HFFc6 (cell line): ENCODE measurements around the gene DLG4. TPM values are rescaled to one million over a fixed set of nuclear protein-coding genes. Genes with fewer than 3 reads are reported as not detected.

Source experiments
- DNase-seq: peaks from one replicate; pipeline ENCODE4 v3.0.0-alpha.2; 2018
- H3K27ac Mint-ChIP-seq: 2 replicates; pipeline ENCODE4 v1.8.0; 2020; ENCODE audit warnings: mild to moderate bottlenecking, mixed read lengths
- H3K27me3 Mint-ChIP-seq: 2 replicates; pipeline ENCODE4 v1.8.0; 2021; ENCODE audit warnings: mild to moderate bottlenecking, moderate library complexity, mixed read lengths; ENCODE audit not compliant: insufficient read depth
- H3K36me3 Mint-ChIP-seq: 2 replicates; pipeline ENCODE4 v1.8.0; 2021; ENCODE audit warnings: low read depth, mixed read lengths
- H3K4me1 Mint-ChIP-seq: 2 replicates; pipeline ENCODE4 v1.8.0; 2020; ENCODE audit warnings: low read depth, mixed read lengths
- H3K4me3 Mint-ChIP-seq: 2 replicates; pipeline ENCODE4 v1.8.0; 2020; ENCODE audit warnings: mild to moderate bottlenecking, moderate library complexity, mixed read lengths
- H3K9me3 Mint-ChIP-seq: 2 replicates; pipeline ENCODE4 v1.8.0; 2020; ENCODE audit warnings: mild to moderate bottlenecking, mixed read lengths
- CTCF ChIP-seq: fragments of 200-600 bp; sonication (generic); IDR thresholded peaks from 2 replicates; pipeline ENCODE4 v1.5.0; 2021; ENCODE audit warnings: antibody characterized with exemption, mild to moderate bottlenecking
- total RNA-seq, 6 experiments: library from RNA; stranded (reverse); fragmentation: NEBNext Ultra II Directional; extraction: Animal tissue kit (Norgen Biotek cat#: 25700); gene quantifications; 2 replicates in 1 of 6; 3 replicates in 5 of 6; pipeline ENCODE4 v1.2.3, GENCODE V29; 2021

The DLG4 gene
- total RNA-seq, 6 experiments from 2014 or later: 27.8 to 34.3 (median 28.1) TPM

DNA sequence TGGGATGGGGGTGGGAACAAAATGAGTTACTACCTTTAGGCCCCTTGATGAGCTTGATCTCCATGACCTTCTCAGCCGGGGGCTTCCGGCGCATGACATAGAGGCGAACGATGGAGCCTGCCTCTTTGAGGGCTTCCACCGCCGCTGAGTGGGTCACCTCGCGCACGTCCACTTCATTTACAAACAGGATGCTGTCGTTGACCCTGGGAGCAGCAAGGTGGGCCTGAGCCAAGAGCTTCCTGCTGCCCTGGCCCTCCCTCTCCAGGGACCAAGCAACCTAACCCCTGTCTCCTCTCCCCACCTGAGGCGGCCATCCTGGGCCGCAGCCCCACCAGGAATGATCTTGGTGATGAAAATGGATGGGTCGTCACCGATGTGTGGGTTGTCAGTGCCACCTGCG lies 16.2 kb downstream of the DLG4 start:
- DNase-seq: no peak
- H3K27ac Mint-ChIP-seq: no peak overlapping the region
- H3K4me3 Mint-ChIP-seq: no peak overlapping the region
- no peaks in the 10 kb centered on the region for H3K9me3 Mint-ChIP-seq
- peaks cover 3% of the 10 kb centered on the region for H3K27me3 Mint-ChIP-seq
- H3K4me1 Mint-ChIP-seq: peaks cover 25% of the 10 kb centered on the region
- peaks cover 17% of the 10 kb centered on the region; the same call in 1 of the 2 replicates for H3K36me3 Mint-ChIP-seq
- no peak for TF ChIP-seq CTCF

- Mint-ChIP-seq H3K9me3 (no peaks in the 10 kb centered on the region), H3K4me1 (no peaks in the 10 kb centered on the region), H3K27ac (no peak overlapping the region), H3K36me3 (peaks cover 17% of the 10 kb centered on the region), H3K27me3 (peaks cover 4% of the 10 kb centered on the region), H3K4me3 (no peak overlapping the region)
- no peak for TF ChIP-seq CTCF
- no peak for DNase-seq
These were observed 22.8 kb downstream of the DLG4 start for GRCh38 chr17:7196651-7197401.

DNA sequence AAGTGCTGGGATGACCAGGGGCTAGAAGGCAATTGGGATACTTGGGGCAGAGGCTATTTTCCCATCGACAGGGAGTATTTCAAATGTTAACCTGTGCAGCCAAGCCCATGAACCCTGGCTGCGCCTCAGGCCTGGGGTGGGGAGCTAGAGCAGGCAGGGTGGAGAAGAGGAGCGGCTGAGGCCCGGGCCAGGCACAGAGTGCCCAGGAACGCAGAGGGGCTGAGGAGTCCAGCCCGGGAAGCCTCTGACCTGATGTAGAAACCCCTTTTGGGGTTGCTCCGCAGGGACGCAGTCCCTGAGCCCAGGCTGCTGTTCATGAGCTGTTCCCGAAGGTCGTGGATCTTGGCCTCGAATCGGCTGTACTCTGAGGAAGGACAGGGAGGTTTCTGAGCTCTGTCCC lies 23.7 kb downstream of the DLG4 start:
- H3K4me3 Mint-ChIP-seq: no peak overlapping the region

GRCh38 chr17:7192271-7192937 lies 27.2 kb downstream of the DLG4 start:
- TF ChIP-seq CTCF: no peak
- Mint-ChIP-seq H3K9me3 (no peaks in the 10 kb centered on the region), H3K36me3 (peaks cover 17% of the 10 kb centered on the region), H3K4me1 (no peaks in the 10 kb centered on the region), H3K4me3 (no peak overlapping the region), H3K27ac (no peak overlapping the region), H3K27me3 (peaks cover 4% of the 10 kb centered on the region)
- no peak for DNase-seq

More for the DNA sequence above, 23.7 kb downstream of the DLG4 start:
- no peaks in the 10 kb centered on the region for H3K9me3 Mint-ChIP-seq
- DNase-seq: no peak
- peaks cover 17% of the 10 kb centered on the region for H3K36me3 Mint-ChIP-seq
- H3K4me1 Mint-ChIP-seq: no peaks in the 10 kb centered on the region
- H3K27ac Mint-ChIP-seq: no peak overlapping the region
- no peak for TF ChIP-seq CTCF
- H3K27me3 Mint-ChIP-seq: peaks cover 4% of the 10 kb centered on the region

DNA sequence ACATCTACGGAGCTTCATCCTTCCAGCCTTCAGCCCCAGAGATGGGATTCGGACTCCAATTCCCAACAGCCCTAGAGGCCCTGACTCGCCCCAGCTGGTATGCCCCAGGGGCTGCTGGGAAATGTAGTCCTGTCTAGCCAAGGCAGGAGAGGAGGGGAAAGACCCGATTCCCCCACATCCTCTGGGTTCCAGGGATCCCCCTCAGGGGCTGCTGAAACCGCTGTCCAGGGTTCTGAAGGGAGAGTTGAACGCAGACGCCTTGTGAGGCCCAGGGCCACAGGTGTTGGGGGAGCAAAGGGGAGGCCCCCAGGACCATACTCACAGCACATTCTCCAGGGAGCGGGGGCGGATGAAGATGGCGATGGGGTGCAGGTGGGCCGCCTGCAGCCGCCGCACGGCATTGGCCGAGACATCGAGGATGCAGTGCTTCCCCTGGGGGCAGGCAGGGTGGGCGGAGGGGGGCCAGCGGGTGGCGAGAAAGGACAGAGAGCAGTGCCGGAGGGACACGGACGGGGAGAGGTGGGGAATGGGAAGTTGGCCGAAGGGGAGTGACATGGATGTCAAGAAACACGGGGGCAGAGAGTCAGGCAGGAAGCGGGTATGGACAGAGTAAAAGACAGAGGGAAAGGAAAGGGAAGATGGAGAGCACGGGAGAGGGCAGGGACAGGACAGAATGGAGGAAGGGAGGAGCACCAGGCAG lies 27.9 kb downstream of the DLG4 start:
- Mint-ChIP-seq H3K27me3 (peaks cover 4% of the 10 kb centered on the region), H3K27ac (no peak overlapping the region), H3K36me3 (peaks cover 13% of the 10 kb centered on the region), H3K4me1 (no peaks in the 10 kb centered on the region), H3K4me3 (no peak overlapping the region), H3K9me3 (no peaks in the 10 kb centered on the region)
- no peak for TF ChIP-seq CTCF
- no peak for DNase-seq
